Measurements from ENCODE around the gene CSNK1G3.

Gene CSNK1G3

GRCh38 chr5:123512611-123513461 lies 859 bp downstream of the CSNK1G3 start:
- DNase-seq (ENCODE audit: low spot score) = peak; percentile 47
- no peak for TF ChIP-seq CTCF (IDR thresholded peaks at IDR 0.05; ENCODE audit: borderline replicate concordance, control extremely low read depth, extremely low read depth, insufficient read depth, missing control alignments)
- in situ Hi-C loops (cut with MboI; ENCODE audit: low sequenced_read_pairs, unreplicated experiment) = no loop called here

GRCh38 chr5:123514615-123515355 lies 2.8 kb downstream of the CSNK1G3 start:
- in situ Hi-C loops (cut with MboI; ENCODE audit: low sequenced_read_pairs, unreplicated experiment) = no loop called here
- TF ChIP-seq CTCF (IDR thresholded peaks at IDR 0.05; ENCODE audit: borderline replicate concordance, control extremely low read depth, extremely low read depth, insufficient read depth, missing control alignments) = no peak
- DNase-seq (ENCODE audit: low spot score) = no peak

GRCh38 chr5:123515904-123516303 lies 3.9 kb downstream of the CSNK1G3 start:
- TF ChIP-seq CTCF (IDR thresholded peaks at IDR 0.05; ENCODE audit: borderline replicate concordance, control extremely low read depth, extremely low read depth, insufficient read depth, missing control alignments) = no peak
- no peak for DNase-seq (ENCODE audit: low spot score)
- in situ Hi-C loops (cut with MboI; ENCODE audit: low sequenced_read_pairs, unreplicated experiment) = no loop called here

- in situ Hi-C loops (cut with MboI; ENCODE audit: low sequenced_read_pairs, unreplicated experiment) = no loop called here
- TF ChIP-seq CTCF (IDR thresholded peaks at IDR 0.05; ENCODE audit: borderline replicate concordance, control extremely low read depth, extremely low read depth, insufficient read depth, missing control alignments) = no peak
- no peak for DNase-seq (ENCODE audit: low spot score)
Observed at GRCh38 chr5:123517476-123517875, 5.5 kb downstream of the CSNK1G3 start.

- in situ Hi-C loops (cut with MboI; ENCODE audit: low sequenced_read_pairs, unreplicated experiment) = no loop called here
- TF ChIP-seq CTCF (IDR thresholded peaks at IDR 0.05; ENCODE audit: borderline replicate concordance, control extremely low read depth, extremely low read depth, insufficient read depth, missing control alignments) = no peak
- DNase-seq (ENCODE audit: low spot score) = no peak
Observed at GRCh38 chr5:123518111-123518510, 6.1 kb downstream of the CSNK1G3 start.

- peak; percentile 37 for DNase-seq (ENCODE audit: low spot score)
- in situ Hi-C loops (cut with MboI; ENCODE audit: low sequenced_read_pairs, unreplicated experiment) = no loop called here
- TF ChIP-seq CTCF (IDR thresholded peaks at IDR 0.05; ENCODE audit: borderline replicate concordance, control extremely low read depth, extremely low read depth, insufficient read depth, missing control alignments) = no peak
Observed at GRCh38 chr5:123520677-123521247, 8.8 kb downstream of the CSNK1G3 start.

Data from GM13976 (cell line).